RCC 7860 (cell line): Measurements from ENCODE around the gene CD164.
"Not testable (repeated sequence)": the region's sequence is repeated elsewhere in the genome, so short reads cannot be mapped to it uniquely, and the experiment has no call there.

Experiments
- DNase-seq: peaks from one replicate; pipeline ENCODE4 v3.0.0-alpha.2; 2015; ENCODE audit warnings: low spot score
- FAIRE-seq: peaks from 2 replicates; lab custom pipeline; 2012; peaks lifted over from hg19 to GRCh38; lab: Jason Lieb, UNC

The CD164 gene

DNA sequence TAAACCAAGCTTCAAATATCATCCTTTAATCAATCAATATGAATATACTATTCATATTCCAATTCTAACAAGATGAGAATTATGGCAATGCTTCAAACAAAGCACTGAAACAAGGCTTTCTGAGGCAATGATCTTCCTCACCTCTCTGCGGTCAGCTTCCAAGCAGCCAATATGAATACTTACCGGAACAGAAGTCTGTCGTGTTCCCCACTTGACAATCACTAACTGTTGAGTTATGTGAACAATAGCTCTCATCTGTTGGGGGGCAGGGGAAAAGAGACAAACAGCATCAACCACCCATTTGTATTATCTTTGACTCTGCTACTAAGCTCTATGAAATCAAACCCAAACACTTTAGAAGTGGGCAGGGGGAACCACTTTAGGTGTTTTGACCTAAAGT is 4.5 kb downstream of the CD164 start:
- FAIRE-seq (no peak), DNase-seq (no peak)

DNA sequence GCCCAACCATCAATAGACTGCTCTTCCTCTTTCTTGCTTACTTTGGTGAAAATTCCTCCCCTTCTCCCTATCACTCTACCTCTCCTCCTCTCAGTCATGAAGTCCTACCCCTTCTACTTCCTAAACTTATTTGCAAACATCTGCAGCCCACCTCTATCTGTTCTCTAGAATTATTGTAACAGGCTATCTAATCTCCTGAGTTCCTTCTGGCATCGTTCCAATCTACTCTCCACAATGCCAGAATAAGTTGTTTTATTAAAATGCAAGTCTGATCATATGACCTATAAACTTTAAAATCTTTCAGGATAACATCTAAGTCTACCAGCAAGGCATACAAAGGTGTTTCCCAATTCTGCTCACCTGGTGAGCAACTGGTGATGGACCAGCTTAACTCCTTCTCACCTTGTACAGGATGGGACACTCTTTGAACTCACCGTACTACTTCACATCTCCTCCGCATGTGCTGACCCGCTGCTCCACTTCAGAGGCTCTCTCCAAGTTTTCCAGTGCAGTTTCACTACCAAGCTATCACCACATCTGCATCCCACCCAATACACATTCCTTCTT is 7.9 kb downstream of the CD164 start:
- no peak for DNase-seq
- FAIRE-seq = no peak

DNA sequence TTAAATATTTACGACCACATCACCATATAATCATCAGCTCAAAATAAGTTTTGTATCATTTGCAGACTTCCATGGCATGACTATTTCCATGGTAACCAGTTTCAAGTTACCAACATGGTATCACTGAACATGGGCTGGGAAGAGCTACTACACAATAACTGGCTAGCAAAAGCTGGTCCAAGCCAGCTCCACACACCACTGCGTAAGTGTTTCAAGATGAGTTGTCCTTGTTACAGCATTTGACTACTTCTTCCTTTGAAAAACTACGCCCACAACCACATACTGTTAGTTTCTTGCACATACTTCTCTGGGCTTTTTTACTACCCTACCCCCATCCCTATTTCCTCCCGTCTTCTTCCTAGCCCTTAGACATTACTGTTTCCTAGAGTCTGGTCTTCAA is 8.5 kb downstream of the CD164 start:
- DNase-seq (no peak), FAIRE-seq (no peak)

DNA sequence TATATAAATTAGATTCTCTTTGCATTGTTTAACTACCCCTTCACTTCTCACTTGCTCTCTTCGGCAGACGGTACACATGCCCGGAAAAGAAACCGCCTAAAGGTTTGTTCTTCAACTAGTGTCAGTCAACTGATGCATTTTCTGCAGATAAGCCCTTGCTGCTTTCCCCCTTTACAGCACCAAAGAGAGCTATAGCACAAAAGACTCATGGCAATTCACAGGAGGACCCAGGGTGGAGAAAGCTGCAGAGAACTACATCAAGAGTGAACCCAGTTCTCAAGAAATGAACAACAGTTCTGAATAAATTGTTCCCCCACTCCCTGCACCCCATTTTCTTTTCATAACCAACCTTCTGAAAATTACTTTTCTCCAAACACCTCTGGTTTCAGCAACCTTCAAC is 8.9 kb downstream of the CD164 start:
- DNase-seq (no peak), FAIRE-seq (no peak)

DNA sequence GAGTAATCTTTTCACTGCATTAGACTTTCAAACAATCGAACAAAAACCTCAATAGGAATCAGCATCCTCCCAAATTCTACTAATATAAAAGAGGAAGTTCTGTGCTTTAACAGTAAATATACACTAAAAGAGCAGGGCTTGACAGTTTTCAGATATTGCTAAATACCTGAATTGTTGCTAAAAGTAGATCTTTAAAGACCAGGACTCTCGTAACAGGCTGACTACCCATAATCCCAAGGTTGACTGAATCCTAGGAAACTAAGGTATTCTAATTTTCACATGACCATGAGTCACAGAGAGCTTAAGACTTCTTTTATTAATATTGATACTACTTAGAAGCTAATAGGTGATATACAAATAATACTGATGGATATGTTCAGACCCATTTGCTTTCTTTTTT is 10.1 kb downstream of the CD164 start:
- no peak for DNase-seq
- no peak for FAIRE-seq

DNA sequence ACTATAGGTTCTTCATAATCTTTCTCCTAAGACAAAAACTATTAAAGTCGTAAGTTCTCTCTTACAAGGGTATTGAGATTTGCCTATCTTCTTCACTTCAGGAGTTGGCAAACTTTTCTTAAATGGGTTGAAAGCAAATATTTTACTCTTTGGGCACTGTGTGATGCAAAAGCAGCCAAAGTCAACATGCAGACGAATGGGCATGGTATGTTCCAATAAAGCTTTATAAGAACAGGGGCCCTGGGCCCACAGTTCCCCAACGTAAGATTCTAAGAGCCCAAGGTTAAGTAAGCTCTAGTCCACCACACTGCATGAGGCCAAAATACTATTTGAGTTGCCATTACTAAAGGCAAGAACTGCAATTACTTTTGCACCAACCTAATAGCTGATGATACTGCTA is 11.5 kb downstream of the CD164 start:
- DNase-seq = no peak
- FAIRE-seq = no peak

DNA sequence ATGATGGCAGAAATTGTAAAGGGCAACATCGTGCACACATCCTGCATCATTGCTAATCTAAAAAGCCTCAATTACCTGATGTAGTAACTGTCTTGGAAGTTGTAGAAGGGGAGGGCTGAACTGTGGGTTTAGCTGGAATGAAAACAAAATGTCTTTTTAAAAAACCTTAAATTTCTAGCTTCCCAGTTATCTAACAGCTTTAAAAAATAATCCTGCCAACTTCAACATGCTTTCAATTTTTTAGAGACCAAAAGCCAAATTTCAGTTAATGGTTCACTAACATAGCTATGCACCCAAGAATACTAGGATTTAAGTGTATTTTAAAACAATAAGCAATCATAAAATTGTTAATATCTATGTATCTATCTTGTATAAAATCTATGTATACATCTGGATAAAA is 11.9 kb downstream of the CD164 start:
- FAIRE-seq (no peak), DNase-seq (no peak)

DNA sequence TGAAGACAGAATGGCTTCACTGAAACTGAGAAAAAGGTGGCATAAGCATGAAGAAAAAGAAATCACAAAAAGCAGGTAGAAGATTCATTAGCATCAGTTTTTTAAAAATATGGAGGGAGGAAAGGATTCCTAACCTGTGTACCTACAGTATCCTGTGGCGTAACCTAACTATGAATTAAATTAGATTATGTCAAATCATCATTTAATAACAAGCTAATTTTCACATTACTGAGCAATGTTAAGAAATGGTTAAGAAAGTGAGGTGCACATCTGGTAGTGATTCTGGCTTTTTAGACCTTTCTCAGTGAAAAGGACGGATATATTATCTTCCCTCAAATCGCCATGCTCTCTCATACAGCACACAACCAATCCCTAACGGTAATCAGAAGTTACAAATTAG is 12.5 kb downstream of the CD164 start:
- DNase-seq = no peak
- no peak for FAIRE-seq

DNA sequence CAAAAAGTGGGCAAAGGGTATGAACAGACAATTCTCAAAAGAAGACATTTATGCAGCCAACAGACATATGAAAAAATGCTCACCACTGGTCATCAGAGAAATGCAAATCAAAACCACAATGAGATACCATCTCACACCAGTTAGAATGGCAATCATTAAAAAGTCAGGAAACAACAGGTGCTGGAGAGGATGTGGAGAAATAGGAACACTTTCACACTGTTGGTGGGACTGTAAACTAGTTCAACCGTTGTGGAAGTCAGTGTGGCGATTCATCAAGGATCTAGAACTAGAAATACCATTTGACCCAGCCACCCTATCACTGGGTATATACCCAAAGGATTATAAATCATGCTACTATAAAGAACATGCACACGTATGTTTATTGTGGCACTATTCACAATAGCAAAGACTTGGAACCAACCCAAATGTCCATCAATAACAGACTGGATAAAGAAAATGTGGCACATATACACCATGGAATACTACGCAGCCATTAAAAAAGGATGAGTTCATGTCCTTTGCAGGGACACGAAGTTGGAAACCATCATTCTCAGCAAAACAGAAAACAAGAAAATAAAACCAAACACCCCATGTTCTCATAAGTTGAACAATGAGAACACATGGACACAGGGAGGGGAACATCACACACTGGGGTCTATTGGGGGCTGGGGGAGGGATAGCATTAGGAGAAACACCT is 17.7 kb downstream of the CD164 start:
- not testable (repeated sequence) for FAIRE-seq, DNase-seq

DNA sequence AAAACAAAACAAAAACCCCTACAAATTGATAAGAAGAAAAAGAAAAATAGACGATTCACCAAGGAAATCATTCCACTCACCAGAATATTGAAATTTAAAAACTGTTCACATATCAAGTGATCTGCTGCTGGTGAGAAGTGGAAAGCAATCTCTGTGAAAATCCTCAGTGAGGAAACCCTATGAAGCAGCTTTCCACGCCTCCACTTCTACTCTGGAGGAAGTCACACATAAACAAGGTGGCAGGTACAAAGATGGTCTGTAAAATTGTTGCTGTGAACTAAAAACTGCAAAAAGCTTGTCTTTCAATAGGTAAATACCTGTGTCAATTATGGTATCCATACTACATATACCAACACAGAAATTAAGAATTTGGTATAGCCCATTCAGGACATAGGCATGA is 18.5 kb downstream of the CD164 start:
- no peak for FAIRE-seq
- no peak for DNase-seq

DNA sequence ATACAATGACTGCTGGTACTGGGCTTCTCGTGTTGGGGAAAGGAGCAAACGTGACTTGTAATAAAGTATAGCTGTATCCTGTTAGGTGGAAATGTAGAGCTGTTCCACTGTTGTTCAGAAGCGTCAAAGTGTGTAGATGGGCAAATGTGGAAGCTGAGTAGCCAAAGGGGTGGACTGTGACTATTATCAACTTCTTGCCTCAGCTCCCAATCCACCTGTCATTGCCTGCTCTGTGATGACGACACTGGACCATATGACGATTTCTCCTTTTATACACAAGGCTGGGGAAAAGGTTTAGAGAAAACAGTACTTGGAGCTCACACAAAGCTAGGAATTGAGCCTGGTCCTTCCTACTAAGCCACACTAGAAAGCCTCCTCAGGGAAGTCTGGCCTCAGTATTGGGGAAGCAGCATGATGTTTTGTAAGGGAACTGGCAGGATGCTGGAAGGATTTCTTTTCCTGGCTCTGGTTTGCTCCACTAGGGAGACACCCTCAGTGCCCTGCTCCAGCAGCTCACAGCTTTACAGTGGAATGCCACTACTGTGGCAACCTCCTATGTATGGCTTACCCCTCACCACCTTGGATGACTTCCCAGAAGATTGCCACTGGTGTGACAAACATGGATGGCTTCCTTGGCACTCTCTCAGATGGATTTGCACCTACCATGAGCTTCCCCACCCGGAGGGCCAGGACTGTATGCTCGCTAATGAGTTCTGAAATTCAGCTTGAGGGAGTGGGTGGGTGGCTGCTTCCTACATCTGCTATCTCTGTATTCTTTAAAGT is 20.0 kb downstream of the CD164 start:
- DNase-seq (no peak), FAIRE-seq (no peak)

DNA sequence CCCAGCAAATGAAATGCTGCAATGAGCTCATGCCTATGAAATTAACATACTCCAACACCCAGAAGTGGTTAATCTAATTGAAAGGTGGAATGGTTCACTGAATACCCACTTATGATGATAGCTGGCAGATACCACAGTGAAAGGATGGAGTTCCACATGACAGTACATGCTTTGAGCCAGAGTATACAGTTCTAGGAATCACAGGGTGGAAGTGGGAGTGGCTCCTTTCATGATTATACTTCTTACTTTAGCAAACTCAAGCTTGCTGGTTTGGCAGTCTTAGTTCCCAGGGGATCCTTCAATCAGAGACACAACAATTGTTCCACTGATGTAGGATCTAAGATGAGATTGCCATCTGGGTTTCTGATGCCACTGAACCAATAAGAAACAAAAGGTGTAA is 21.5 kb downstream of the CD164 start:
- FAIRE-seq (no peak), DNase-seq (no peak)

DNA sequence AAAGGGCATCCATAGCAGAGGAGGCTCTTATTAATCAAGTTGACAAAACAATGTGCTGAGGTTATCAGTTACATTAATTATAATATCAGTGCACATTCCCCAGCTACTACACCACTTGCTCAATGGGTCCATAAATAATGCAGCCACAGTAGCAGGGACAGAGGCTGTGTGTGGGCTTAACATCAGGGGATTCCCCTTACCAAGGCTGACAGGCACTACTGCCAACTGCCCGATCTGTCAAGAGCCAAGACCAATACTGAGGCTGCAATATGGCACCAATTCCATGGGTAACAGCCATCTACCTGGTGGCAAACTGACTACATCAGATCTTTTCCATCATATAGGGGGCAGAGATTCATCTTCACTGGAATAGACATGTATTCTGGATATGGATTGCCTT is 22.0 kb downstream of the CD164 start:
- FAIRE-seq = no peak
- no peak for DNase-seq

DNA sequence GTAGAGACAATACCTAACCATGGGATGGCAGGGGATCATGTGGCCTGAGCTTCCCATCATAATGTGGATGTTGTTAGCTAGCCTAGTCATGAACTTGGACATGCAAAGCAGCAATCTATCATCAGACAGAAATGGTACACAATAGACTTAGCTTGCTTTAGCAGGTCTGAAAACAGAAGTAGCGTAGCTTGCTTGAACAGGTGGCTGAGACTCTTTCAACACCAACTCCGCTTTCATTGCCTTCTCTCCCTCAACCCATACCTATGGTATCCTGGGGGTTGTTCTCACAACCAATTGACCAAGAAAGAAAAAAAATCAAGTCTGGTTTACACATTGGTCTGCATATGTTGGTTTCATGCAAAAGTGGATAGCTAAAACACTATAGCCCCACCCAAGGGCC is 23.0 kb downstream of the CD164 start:
- DNase-seq (no peak), FAIRE-seq (no peak)

DNA sequence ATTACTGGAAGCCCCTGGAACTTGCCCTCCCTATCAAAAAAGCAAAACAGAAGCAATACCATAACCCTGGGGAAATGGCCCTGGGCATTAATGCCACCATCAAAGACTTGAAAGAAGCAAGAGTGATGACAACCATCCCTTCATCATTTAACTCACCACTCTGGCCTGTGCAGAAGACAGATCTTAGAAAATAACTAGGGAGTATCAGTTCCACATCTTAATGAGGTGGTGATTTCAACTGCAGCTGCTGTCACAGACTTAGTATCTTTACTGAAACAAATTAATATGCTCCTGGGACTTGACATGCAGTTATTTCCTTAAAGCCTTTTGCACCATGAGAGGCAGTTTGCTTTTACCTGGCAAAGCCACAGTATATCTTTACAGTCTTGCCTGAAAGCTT is 24.1 kb downstream of the CD164 start:
- FAIRE-seq = no peak

DNA sequence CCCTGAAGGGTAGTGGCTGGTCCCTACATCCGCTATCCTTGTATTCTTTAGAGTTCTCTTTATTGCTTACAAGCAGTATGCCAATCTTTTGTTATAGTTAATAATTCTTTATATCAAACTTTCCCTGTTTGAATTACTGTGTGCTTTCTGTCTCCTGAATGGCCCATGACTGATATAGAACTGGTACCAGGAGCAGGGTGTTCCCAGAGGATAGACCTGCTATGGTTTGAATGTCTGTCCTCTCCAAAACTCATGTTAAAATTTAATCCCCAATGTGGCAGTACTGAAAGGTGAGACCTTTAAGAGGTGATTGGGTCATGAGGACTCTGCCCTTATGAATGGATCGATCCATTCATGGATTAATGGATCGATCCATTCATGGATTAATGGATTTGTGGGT is 26.0 kb downstream of the CD164 start:
- FAIRE-seq = no peak
- no peak for DNase-seq

More for the DNA sequence above, 24.1 kb downstream of the CD164 start:
- no peak for DNase-seq

DNA sequence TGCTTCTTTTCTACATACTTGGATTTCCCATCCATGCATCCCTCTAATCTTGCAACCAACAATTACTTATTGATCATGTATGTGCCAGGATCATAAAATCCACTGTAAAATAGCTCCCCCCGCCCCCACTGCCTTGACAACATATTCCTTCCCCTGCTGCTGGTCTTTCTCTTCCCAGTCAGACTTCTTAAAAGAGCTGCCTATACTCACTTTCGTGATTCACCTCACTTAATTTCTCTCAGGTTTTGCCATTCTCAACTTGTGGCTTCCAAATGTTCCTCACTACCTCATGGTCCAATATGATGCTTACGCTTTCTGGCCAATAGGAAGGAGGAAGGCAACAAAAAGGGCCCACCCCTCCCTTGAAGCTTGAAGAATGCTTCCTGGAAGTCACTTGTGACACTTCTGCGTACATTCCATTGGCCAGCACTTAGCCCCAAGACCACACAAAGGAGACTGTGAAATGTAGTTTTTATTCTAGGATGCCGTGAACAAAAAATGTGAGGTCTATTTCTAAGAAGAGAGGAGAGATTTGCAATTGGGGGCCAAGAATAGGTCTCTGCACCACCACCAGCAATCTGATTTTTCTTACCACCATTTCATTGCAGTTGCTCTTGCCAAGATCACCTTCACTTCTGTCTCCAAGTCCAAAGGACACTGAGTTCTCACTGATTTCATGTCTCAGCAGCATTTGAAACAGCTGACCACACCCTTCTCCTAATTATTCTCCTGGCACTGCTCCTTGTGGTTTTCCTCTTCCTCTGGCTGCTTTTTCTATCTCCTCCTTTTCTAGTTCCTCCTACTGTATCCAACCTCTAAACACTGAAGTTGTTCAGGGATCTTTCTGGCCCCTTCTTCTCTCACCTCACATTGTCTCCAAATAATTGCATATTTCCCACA is 30.8 kb downstream of the CD164 start:
- FAIRE-seq (no peak), DNase-seq (no peak)

DNA sequence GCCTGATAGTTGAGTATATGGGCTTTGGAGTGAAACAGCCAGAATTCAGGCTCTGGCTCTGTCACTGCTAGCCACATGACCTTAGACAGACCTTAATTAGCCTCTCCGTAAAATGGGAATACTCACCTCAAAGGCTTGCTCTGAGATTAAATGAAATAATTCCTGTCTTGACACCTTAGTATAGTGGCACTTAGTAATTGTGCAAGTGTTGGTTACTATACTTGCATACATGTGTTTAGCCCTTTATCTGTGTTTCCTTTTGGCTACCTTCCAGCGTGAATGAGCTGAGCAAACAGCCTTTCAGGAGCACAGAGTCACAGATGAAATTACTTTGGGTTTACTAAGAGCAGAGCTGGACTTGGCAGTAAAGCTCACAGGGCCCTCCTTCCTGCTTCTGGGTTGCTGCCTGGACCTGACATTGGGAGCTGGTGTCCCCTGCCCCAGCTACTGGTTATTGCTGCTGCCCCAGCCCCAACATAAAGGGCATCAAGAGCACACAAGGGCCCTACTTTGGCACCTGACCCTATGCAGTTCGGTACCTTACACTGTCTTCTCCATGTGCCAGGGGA is 32.8 kb downstream of the CD164 start:
- DNase-seq = no peak
- FAIRE-seq = no peak

DNA sequence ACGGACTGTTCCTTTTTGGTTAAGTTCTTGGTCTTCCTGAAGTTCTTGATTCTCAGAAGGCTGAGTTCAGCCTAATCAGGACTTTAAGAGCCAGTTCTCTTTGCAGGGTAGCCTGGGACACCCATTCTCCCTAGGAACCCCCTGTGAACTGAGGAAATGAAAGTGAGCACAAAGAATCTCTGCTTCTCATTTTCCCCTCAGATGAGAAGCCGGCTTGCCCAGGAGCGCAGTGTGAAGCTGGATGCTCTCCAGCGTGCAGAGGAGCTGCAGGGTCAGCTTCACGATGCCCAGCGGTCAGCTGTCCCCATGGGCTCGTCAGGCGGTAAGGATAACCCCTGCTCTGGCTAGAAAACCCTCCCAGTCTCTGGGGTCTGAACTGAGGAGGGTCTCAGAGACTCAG is 34.0 kb downstream of the CD164 start:
- FAIRE-seq (no peak), DNase-seq (no peak)

DNA sequence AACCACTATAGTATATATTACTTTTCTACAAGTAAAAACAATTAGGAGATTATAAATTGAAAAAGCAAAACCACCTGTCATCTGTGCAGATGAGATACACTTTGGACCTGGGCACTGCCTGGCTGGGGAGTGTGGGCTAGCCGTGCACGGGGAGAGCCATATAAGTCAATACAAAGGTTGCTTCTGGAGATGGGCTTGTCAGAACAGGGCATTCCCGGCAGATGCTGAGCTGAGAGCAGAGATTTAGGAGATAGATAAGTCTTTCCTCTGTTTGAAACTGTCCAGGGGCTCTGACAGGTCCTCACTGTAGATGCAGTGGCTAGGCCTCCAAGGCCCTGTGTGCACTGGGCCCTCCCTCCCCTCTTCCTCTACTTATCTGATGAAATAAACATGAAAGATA is 34.5 kb downstream of the CD164 start:
- FAIRE-seq (no peak), DNase-seq (no peak)

DNA sequence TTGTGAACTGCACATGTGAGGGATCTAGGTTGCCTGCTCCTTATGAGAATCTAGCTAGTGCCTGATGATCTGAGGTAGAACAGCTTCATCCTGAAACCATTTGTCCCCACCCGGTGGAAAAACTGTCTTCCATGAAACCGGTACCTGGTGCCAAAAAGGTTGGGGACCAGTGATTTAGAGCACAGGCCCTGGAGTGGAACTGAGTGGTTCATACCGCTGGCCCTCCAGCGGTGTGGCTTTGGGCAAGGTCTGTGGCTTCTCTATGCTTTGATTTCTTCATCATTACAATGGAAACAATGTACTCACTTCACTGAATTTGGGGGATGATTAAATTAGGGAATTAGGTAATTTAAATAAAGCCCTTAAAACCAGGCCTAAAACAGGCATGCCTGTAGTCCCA is 36.3 kb downstream of the CD164 start:
- DNase-seq = no peak
- no peak for FAIRE-seq
